ENCODE data around the gene SUN1.

SUN1 gene

GRCh38 chr7:877312-878232, 45.3 kb downstream of the SUN1 start:
- DNase-seq = no peak

GRCh38 chr7:879093-879492, 46.8 kb downstream of the SUN1 start:
- DNase-seq = no peak

GRCh38 chr7:879706-880105, 47.4 kb downstream of the SUN1 start:
- no peak for DNase-seq

GRCh38 chr7:880450-880849, 48.2 kb downstream of the SUN1 start:
- DNase-seq = peak in 1 of 14 donors; percentile 17

- DNase-seq = no peak
Observed at GRCh38 chr7:881441-882234, 49.4 kb downstream of the SUN1 start.

- no peak for DNase-seq
Observed at GRCh38 chr7:882336-883035, 50.2 kb downstream of the SUN1 start.

GRCh38 chr7:883055-884021, 51.1 kb downstream of the SUN1 start:
- peak in 3 of 14 donors; percentile 27 to 56 (median 34) for DNase-seq

- no peak for DNase-seq
Observed at GRCh38 chr7:884191-885003, 52.1 kb downstream of the SUN1 start.

GRCh38 chr7:885261-885892, 53.1 kb downstream of the SUN1 start:
- DNase-seq = no peak

GRCh38 chr7:885893-886625, 53.8 kb downstream of the SUN1 start:
- DNase-seq = no peak

GRCh38 chr7:886626-887487, 54.6 kb downstream of the SUN1 start:
- DNase-seq = peak in 1 of 14 donors; percentile 81

- no peak for DNase-seq
Observed at GRCh38 chr7:887488-887820, 55.2 kb downstream of the SUN1 start.

- no peak for DNase-seq
Observed at GRCh38 chr7:888081-889024, 56.1 kb downstream of the SUN1 start.

- DNase-seq = no peak
Observed at GRCh38 chr7:889025-889390, 56.7 kb downstream of the SUN1 start.

GRCh38 chr7:889391-889790, 57.1 kb downstream of the SUN1 start:
- no peak for DNase-seq

GRCh38 chr7:890868-891267, 58.6 kb downstream of the SUN1 start:
- no peak for DNase-seq

GRCh38 chr7:891291-891690, 59.0 kb downstream of the SUN1 start:
- DNase-seq = no peak

- DNase-seq = no peak
Observed at GRCh38 chr7:891805-892204, 59.5 kb downstream of the SUN1 start.

Data from C1 segment of cervical spinal cord (tissue), 14 donors.